ENCODE data around the gene AKAP8. TPM values are rescaled to one million over a fixed set of nuclear protein-coding genes. Genes with fewer than 3 reads are reported as not detected.
A peak's percentile ranks its signal among the peaks of the same experiment; 100 is the strongest.
"Not testable (repeated sequence)": the region's sequence is repeated elsewhere in the genome, so short reads cannot be mapped to it uniquely, and the experiment has no call there.

The AKAP8 gene
- total RNA-seq, 2 donors from 2014 or later = 38.3 to 44.3 TPM

DNA sequence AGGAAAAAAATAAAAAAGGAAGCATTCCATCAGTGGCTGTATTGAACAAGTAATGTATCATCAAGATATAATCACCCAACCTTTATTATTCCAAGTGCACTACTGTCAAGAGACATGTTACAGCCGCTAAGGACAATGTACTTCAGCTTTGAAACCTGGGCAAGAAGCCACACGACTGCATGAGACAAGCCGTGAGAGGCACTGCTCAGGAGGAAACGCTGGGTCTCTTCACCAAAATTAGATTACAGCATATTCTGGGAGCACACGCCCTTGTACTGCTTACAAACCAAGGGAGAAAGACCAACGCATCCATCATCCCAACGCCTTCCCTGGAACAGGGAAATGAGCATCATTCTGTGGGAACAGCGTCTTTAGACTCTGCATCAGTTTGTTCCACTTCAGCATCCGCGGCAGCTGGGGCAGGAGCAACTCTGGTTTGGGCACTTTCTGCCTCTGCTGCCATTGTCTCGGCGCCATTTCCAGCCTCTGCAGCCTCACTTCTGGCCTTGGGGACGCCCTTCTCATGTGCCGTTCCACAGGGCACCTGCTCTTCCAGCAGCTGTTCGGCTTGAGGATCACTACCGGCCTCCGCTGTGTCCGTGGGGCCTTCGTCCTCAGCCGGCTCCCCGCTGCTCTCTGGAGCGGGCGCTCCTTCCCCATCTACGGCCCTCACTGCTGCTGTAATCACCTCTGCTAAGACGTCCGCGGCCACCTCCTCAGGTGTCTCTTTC, 24.9 kb downstream of the AKAP8 start:
- intact Hi-C loops (cut with DNase I, micrococcal nuclease) = no loop called here

DNA sequence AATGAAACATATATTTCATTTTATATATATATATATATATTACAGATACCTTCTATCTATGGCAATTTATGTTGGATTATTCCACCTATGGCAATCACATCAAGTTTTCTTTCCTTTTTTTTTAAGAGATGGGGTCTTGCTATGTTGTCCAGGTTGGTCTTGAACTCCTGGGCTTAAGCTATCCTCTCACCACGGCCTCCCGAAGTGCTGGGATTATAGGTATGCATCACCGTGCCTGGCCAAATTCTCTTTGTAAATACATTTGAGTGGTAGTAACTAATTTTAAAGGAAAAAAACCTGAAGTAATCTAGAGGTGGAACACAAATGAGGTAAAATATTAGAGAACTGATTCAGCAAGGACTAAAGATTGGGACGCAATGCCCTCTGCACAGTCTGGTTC, 25.7 kb downstream of the AKAP8 start:
- intact Hi-C loops (cut with DNase I, micrococcal nuclease) = no loop called here
- ATAC-seq = no peak
- no peak for DNase-seq

More for the DNA sequence above, 24.9 kb downstream of the AKAP8 start:
- DNase-seq = no peak
- ATAC-seq = peak; percentile 5

DNA sequence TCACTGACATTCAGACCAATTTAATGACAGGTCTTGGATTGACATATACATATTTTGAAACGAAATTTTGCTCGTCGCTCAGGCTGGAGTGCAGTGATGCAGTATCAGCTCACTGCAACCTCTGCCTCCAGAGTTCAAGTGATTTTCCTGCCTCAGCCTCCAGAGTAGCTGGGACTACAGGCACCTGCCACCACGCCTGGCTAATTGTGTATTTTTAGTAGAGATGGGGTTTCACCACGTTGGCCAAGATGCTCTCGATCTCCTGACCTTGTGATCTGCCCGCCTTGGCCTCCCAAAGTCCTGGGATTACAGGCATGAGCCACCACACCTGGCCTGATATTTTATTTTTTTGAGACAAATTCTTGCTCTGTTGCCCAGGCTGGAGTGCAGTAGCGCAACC, 27.1 kb downstream of the AKAP8 start:
- ATAC-seq; DNase-seq; intact Hi-C loops (cut with DNase I, micrococcal nuclease): not testable (repeated sequence)

DNA sequence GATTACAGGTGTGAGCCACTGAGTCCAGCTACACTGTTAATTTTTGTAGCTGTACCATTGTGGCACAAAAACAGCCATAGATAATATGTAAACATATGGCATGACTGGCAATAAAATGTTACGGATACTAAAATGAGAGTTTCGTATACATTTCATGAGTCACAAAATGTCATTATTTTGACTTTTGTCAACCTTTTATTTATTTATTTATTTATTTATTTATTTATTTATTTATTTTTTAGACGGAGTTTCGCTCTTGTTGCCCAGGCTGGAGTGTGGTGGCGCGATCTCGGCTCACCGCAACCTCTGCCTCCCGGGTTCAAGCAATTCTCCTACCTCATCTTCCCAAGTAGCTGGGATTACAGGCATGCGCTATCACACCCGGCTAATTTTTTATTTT, 38.3 kb downstream of the AKAP8 start:
- not testable (repeated sequence) for ATAC-seq, DNase-seq

DNA sequence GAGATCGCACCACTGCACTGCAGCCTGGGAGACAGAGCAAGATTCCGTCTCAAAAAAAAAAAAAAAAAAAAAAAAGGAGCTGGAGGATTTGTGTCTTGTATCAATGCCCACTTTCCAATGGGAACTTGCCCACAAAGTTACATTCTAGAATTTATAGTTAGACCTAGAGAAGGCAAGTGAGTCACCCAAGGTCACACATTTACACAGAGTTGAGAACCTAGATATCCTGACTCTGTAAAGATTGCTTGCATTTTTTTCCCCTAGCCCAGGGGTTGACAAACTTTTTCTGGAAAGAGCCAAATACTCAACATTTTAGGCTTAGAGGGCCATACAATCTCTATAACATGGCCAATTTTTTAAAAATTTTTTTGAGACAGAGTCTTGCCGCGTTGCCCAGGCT, 39.5 kb downstream of the AKAP8 start:
- no peak for ATAC-seq

More for the DNA sequence above, 38.3 kb downstream of the AKAP8 start:
- intact Hi-C loops (cut with DNase I, micrococcal nuclease) = not testable (repeated sequence)

DNA sequence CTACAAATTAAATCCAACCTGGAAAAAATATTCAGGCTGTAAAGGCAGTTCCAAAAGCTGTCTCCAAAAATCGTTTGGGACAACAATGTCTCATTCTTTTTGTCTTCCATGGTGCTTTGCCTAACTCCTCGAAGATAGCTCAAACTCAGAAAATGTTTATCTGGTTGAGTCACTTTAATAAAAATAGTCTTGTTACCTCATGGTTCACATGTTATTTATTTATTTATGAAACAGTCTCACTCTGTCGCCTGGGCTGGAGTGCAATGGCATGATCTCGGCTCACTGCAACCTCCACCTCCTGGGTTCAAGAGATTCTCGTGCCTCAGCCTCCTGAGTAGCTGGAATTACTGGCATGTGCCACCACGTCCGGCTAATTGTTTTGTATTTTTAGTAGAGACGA, 42.4 kb downstream of the AKAP8 start:
- no peak for DNase-seq
- intact Hi-C loops (cut with DNase I, micrococcal nuclease) = no loop called here
- ATAC-seq = no peak

More for the DNA sequence above, 39.5 kb downstream of the AKAP8 start:
- intact Hi-C loops (cut with DNase I, micrococcal nuclease) = no loop called here
- no peak for DNase-seq

DNA sequence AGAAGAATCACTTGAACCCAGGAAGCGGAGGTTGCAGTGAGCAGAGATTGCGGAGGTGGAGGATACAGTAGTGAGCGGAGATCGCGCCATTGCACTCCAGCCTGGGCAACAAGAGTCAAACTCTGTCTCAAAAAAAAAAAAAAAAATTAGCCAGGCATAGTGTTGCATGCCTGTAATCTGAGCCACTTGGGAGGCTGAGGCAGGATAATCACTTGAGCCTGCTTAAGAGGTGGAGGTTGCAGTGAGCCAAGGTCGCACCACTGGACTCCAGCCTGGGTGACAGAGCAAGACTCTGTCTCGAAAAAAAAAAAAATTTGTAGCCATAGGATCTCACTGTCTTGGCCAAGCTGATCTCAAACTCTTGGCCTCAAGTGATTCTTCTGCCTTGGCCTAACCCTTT, 43.6 kb downstream of the AKAP8 start:
- DNase-seq; intact Hi-C loops (cut with DNase I, micrococcal nuclease); ATAC-seq: not testable (repeated sequence)

DNA sequence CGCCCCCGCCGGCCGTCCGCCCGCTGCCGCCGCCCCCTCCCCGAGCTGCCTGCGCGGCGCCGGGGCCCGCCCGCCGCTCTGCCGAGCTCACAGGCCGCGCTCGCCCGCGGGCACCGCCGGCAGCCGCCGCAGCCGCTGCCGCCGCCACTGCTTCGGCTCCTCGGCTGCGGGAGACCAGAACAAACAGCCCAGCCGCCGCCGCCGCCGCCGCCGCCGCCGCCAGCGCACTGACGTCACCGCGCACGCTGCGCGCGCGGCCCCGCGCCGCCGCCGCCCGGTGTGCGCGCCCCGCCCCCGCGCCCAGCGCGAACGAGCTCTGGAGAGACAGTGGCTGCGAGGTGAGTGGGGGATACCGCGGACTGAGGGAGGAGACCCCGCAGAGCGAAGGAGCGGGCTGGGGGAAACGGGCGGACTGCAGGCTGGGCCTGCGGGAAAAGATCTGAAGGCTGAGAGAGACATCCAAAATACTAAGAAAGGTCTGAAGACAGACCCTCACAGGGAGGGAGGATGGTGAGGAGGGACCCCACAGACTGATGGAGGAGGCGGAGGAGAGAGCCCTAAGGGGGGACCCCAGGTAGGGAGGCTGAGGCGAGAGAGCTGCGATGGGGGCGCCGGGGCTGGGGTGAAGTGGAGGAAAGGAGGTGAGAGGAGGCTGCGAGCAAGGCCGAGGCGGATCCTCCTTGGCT, 47.1 kb downstream of the AKAP8 start, which contains the start of gene BRD4:
TSS of gene BRD4 (minus strand) at position 229 of the 686 bp plus-strand sequence. CDS start 59,440 bp downstream, outside the sequence.
- peak; percentile 64 to 83 for DNase-seq
- intact Hi-C loops (cut with DNase I, micrococcal nuclease) = no loop called here
- peak; percentile 86 for ATAC-seq

DNA sequence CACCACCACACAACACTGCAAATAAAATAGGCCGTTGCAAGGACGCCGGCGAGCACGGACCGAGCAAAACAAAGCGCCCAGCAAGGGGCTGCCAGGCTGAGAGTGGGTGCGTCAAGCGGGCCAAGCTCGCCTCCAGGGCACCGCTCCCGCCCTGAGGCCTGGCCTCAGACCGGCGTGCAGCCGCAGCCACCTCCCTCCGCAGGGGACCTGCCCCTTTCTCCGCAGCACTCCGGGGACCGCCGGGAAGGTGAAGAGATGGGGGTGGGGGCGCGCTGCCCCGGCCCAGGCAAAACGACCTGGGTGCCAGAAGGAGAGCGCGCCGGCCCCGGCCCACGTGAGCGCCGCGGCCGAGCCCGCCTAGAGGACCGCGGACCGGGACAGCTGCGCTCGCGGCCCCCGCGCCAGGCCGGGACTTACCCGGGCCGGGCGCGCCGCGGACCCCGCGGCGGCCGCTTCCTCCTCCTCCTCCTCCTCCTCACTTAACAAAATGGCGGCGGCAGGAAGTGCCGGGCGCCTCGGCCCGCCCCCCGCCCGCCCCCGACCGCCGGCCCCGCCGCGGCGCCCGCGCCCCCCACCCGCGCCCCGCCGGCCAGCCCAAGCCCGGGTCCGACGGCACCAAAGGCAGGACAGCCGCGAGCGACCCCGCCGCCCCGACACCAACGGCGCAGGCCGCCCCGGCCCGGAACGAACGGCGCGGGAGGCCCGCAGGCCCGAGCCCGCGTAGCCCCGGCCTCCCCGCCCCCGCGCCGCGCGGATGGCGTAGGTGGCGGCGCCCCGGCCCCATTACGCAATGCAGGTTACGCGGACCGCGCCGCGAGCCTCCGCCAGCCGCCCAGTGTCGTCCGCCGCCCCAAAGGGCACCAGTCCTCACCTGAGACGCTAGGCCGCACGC, 47.9 kb downstream of the AKAP8 start:
- DNase-seq (peak; percentile 50 to 63), ATAC-seq (peak; percentile 62)
- intact Hi-C loops (cut with DNase I, micrococcal nuclease) = no loop called here

DNA sequence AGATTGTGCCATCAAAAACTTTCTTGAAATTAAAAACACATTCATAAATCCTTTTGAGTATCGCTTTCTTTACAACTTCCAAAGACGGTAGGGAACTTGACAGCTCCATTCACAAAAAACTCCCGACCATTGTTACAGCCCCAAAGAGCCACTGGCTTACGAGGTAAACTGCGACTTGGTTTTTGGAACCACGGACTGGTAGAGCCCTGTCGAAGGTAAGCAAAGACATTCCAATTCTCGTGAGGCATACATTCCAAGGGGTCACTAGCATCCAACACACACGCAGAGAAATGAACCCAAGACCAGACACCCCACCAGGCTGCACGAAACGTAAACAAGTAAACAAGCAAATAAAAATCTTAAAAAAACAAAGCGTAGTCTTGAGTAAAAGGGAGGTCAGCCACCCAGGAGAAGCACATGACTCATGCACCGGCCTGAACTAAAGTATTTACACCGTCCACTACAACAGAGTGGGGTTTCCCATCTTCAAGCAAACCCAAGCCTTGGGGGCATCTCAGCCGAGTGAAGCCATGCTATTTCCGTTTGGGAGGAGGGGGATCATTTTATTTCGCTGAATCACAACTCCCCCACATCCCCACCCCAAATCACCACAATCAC, 48.7 kb downstream of the AKAP8 start:
- intact Hi-C loops (cut with DNase I, micrococcal nuclease) = no loop called here
- ATAC-seq (peak; percentile 34), DNase-seq (no peak)

DNA sequence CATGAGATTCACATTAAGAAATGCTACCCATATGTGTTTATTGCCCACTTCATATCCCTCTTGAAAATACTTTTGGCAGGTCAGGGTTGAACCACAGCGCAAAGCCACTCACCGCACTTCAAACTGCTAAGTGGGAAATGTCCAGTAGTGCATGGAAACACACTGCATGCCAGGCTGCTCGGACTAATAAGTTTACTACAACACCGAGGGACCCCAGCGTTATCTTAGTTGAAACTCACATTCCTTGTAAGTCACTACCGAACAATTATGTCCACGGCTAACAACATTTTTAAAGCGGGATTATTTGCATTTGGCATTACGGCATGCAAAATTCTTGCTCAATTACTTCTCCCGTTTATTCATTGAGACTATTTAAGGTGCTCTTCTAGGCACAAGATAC, 51.3 kb downstream of the AKAP8 start:
- no peak for ATAC-seq
- intact Hi-C loops (cut with DNase I, micrococcal nuclease) = no loop called here
- no peak for DNase-seq

DNA sequence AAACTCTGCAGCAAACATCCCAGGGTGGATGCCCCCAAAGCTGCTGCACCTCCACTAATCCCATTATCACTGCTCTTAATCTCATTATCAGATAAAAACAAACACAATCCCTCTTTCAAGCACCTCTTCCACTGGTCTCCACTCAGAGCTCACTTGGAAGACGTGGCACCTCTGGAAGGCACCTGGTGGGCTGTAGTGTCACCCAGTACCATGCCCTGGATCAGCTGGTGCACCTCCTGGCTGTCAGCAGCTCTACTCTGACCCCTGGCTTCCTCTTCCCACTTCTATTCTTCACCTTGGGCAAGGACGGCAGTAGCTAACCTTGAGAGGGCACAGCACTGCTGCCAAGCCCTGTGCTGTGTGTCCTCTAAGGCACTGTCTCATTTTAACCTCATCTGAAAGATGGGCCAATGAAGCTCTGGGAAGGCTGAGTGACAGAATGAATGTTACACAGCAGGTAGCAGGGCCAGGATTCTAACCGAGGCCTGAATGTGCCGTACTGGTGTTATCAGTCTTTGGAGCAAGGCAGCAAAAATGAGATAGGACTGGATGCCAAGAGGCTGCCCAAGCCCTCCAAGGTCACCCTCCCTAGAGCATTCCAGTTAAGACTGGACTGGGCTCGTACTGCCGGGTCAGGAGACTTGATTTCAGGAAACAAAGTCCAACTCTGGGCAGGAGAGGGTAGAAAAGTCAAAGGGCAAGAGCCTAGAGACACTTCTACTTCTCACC, 54.6 kb downstream of the AKAP8 start:
- peak; percentile 62 for ATAC-seq
- intact Hi-C loops (cut with DNase I, micrococcal nuclease) = no loop called here
- no peak for DNase-seq

DNA sequence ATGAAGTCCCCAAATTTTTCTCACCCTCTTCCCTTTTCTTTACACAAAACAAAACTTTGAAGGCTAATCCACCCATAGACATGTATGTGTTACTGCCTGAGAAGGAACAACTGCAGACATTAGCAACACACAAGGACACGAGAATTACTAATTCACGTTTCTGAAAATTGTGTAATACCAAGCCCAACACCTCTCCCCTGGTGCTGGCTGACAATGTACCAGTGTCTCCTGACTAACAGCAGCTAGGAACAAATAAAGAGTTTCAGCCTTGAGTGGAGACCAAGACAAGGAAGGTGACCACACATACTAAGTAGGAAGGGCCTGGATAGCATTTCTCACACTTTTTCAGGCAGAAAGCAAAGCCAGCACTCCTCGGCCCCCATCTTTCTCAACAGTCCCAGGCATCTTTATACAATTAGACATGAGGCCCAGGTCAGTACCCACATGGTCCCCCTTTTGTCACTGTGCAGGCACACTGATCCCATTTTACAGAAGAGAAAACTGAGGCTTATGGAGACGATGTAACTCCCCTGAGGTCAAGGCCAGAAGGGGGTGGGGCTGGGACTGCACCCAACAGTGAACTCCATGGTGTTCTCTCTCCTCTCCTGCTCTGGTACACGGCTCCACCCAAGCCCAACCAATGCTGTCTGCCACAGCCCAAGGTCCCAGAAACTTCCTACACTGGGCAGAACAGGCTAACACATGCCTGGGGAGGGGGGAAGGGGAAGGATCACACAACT, 55.9 kb downstream of the AKAP8 start:
- intact Hi-C loops (cut with DNase I, micrococcal nuclease) = no loop called here
- ATAC-seq (peak; percentile 84), DNase-seq (peak; percentile 58 to 60)

DNA sequence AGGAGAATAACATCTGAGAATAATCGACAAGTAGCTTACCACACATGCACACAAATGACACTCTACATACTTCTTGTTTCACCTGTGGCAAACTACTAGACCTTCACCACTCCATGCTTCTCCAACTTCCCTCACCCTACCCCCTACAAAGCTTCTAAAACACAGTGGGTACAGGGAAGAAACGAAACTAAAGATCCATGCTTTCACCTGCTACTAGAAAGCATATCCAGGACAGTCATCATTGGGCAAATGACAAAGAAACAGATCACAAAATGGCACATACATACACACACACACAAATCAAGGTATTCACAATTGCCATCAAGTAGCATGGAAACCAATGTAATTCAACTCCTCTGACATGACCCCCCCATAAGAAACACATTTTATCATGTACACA, 57.8 kb downstream of the AKAP8 start:
- DNase-seq (no peak), ATAC-seq (no peak)
- intact Hi-C loops (cut with DNase I, micrococcal nuclease) = no loop called here

DNA sequence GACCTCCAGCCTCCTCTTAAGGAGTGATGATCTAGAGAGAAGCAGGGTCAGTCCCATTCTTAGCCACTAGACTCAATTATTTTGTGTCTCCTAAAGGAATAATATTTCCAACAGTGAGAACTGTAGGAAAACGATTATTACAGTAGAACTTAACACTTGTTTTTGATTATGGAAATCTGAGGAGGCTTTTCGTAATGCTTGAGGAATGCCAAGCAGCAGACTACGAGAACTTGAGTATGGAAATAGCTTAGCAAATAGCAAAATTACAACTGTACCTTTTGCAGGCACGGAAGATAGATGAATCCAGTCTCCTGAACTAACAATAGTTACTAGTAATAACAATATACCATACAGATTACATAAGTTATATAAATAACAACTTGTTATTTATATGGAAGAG, 59.5 kb downstream of the AKAP8 start:
- intact Hi-C loops (cut with DNase I, micrococcal nuclease) = no loop called here
- no peak for ATAC-seq
- DNase-seq = no peak

DNA sequence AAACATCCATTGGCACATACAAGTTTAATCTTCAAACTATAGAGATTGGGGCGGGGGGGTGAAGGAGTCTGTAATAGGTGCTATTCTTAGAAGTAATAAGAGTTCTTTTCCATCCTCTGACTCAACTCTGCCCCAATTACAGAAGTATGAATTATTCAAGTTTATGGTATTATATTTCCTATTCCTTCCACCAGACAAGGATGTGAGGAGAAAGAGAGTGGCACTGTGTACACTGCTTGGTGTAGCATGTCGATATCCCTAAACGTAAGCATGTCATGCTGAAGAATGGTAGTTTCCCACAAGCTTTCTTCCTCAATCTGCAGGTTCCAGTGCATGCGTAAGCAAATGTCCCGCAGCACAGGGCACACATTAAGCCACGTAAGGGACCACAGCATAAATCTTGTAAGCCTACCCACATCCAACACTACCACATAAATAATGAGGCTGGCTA, 61.3 kb downstream of the AKAP8 start:
- DNase-seq = no peak
- intact Hi-C loops (cut with DNase I, micrococcal nuclease) = no loop called here
- ATAC-seq = peak; percentile 23

DNA sequence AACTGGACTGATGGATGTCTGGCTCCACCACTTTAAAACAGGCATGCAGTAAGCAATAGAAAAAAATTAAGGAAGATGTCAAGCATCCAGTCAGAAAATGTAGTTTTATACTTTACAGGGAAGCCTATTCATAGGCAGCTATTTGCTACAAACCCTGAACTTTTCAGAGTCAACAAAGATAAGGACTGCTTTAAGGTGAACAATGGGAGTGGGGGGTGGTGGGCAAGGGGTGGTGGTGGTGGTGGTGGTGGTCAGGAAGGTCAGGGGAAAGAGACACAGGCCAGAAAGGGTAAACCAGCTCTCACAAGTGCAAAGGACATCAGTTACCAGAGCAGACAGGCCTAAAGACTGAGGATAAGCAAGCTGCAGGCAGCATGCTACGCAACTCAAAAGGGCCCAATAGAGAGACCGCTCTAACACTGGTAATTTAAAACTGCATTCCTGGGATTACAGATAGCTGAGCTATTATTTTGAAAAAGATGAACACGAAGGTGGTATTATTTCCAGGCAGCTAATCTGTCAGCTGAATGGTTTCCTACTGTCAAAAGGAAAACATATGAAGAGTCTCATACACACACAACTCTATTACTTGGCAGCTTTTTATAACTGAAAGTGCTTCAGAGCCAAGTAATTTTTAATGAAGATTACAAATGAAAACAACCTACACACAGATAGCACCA, 62.1 kb downstream of the AKAP8 start:
- DNase-seq (no peak), ATAC-seq (no peak)
- intact Hi-C loops (cut with DNase I, micrococcal nuclease) = no loop called here
